HepG2 (cell line): ENCODE results near the gene STAMBPL1. TPM values are rescaled to one million over a fixed set of nuclear protein-coding genes. Genes with fewer than 3 reads are reported as not detected.

Experiments used
- ATAC-seq: fragments of 200-7000 bp; cut with Tn5 transposase; 3 replicates; pipeline ENCODE4 v1.9.1; 2020; ENCODE audit warnings: mild to moderate bottlenecking, moderate library complexity
- BruUV-seq: library from RNA; stranded (reverse); fragments of 400-500 nt; replicated peaks from 2 replicates; lab custom pipeline; 2021; lab: Mats Ljungman, UMichigan
- CTCF ChIA-PET: fragments of 300-600 bp; formaldehyde crosslinking; extraction: SDS; loops from one replicate; lab custom pipeline; 2021; ENCODE audit warnings: low total read pairs, inconsistent platforms, low intra/inter-chr PET ratio; lab: Yijun Ruan, JAX
- POLR2A ChIA-PET: fragments of 350-600 bp; sonication (Branson Sonifier 250); formaldehyde crosslinking; loops from one replicate; lab custom pipeline; 2020; ENCODE audit warnings: antibody characterized with exemption, inconsistent platforms; lab: Yijun Ruan, JAX
- DNase-seq: peaks from one replicate; pipeline ENCODE4 v3.0.0-alpha.2; 2015; ENCODE audit warnings: low spot score
- FAIRE-seq: peaks from 3 replicates; lab custom pipeline; 2011; peaks lifted over from hg19 to GRCh38; lab: Jason Lieb, UNC
- H2AFZ ChIP-seq: one replicate; pipeline ENCODE4 v1.6.1; 2011; ENCODE audit warnings: low read length, inconsistent platforms
- H3K27ac ChIP-seq: fragments of 300-600 bp; 3 replicates; pipeline ENCODE4 v1.8.0; 2011; ENCODE audit warnings: mixed run types, mild to moderate bottlenecking, mixed read lengths, low read length, inconsistent platforms; ENCODE audit not compliant: insufficient read depth; ENCODE audit errors: extremely low read length
- H3K27me3 ChIP-seq, 2 experiments: fragments of 200-600 bp in 1 of 2; 2 replicates in 1 of 2; 3 replicates in 1 of 2; pipeline versions ENCODE4 v1.6.0 to v1.8.0; 2011; ENCODE audit warnings: low read length in 2 of 2, mild to moderate bottlenecking in 2 of 2, moderate library complexity in 2 of 2, inconsistent platforms in 1 of 2; ENCODE audit not compliant: insufficient read depth in 2 of 2, control insufficient read depth in 1 of 2
- H3K36me3 ChIP-seq, 2 experiments: fragments of 200-600 bp in 1 of 2; replicated peaks in 1 of 2; 2 replicates in 1 of 2; 3 replicates in 1 of 2; pipeline versions ENCODE4 v1.5.1 to v1.8.0; 2011; ENCODE audit warnings: low read length in 2 of 2, inconsistent platforms in 1 of 2; ENCODE audit not compliant: insufficient read depth in 2 of 2, control insufficient read depth in 1 of 2
- H3K4me1 ChIP-seq: 2 replicates; pipeline ENCODE4 v1.5.1; 2012; ENCODE audit warnings: low read length, inconsistent platforms; ENCODE audit not compliant: insufficient read depth
- H3K4me2 ChIP-seq: 2 replicates; pipeline ENCODE4 v1.6.0; 2011; ENCODE audit warnings: low read depth, low read length, inconsistent platforms
- H3K4me3 ChIP-seq, 3 experiments: fragments of 200-600 bp in 1 of 3; sonication (generic), shearing (Covaris generic) in 1 of 3; replicated peaks in 1 of 3; 2 replicates each; pipeline ENCODE4 v1.5.1; 2011 to 2016; ENCODE audit warnings: low read length in 3 of 3, inconsistent platforms in 2 of 3, low read depth in 2 of 3, mild to moderate bottlenecking in 2 of 3, control low read depth in 1 of 3, mixed read lengths in 1 of 3; ENCODE audit not compliant: insufficient read depth in 1 of 3
- H3K79me2 ChIP-seq: one replicate; pipeline ENCODE4 v1.6.1; 2011; ENCODE audit warnings: low read length, inconsistent platforms; ENCODE audit not compliant: insufficient read depth
- H3K9ac ChIP-seq: 2 replicates; pipeline ENCODE4 v1.6.0; 2011; ENCODE audit warnings: mild to moderate bottlenecking, low read depth, low read length, inconsistent platforms; ENCODE audit not compliant: insufficient read depth
- H3K9me3 ChIP-seq: 2 replicates; pipeline ENCODE4 v1.5.1; 2012; ENCODE audit warnings: mild to moderate bottlenecking, low read length
- H4K20me1 ChIP-seq: 2 replicates; pipeline ENCODE4 v1.6.0; 2011; ENCODE audit warnings: inconsistent platforms, mild to moderate bottlenecking, low read length, moderate library complexity; ENCODE audit not compliant: insufficient read depth
- KIAA2018 ChIP-seq: sonication (generic); formaldehyde crosslinking; IDR thresholded peaks from 2 replicates; pipeline ENCODE4 v1.5.0; 2020; ENCODE audit warnings: mild to moderate bottlenecking, missing genetic modification reagents, borderline replicate concordance
- ZNF547 ChIP-seq: sonication (generic); formaldehyde crosslinking; IDR thresholded peaks from 2 replicates; pipeline ENCODE4 v1.5.1; 2020; ENCODE audit warnings: mild to moderate bottlenecking, missing genetic modification reagents
- ZSCAN22 ChIP-seq: sonication (generic); formaldehyde crosslinking; IDR thresholded peaks from 2 replicates; pipeline ENCODE4 v1.4.0; 2020; ENCODE audit warnings: mild to moderate bottlenecking, missing genetic modification reagents
- WGBS: methylation state at CpG from one replicate; pipeline ENCODE4 v1.1.6; 2017; ENCODE audit warnings: low lambda C conversion rate; 5-methylcytosine and 5-hydroxymethylcytosine counted together
- in situ Hi-C: cut with HindIII; loops from 2 replicates; pipeline ENCODE4 v1.10.0; 2017; ENCODE audit warnings: low pct_unique_long_range_greater_than_20kb; ENCODE audit not compliant: extremely low pct_ligation_motif_present
- intact Hi-C: fragments of 100-400 bp; cut with micrococcal nuclease; formaldehyde crosslinking; loops from one replicate; pipeline ENCODE4 v1.10.0; 2022; ENCODE audit not compliant: unreplicated experiment
- polyA plus RNA-seq, 8 experiments: library from polyadenylated mRNA; depleted of rRNA in 3 of 8; stranded (reverse) in 7 of 8; unstranded in 1 of 8; fragments of >200 nt; fragmentation: Illumina TruSeq in 4 of 8; extraction: Trizol in 4 of 8; gene quantifications; 2 replicates each; pipeline versions ENCODE4 v1.2.1 to v1.2.3, GENCODE V29; 2011 to 2016; ENCODE audit warnings: low read depth in 4 of 8, missing spikeins in 1 of 8, mixed read lengths in 1 of 8; ENCODE audit not compliant: insufficient read depth in 1 of 8
- total RNA-seq, 5 experiments: library from RNA; depleted of rRNA; stranded (reverse); fragments of >200 nt; fragmentation: Illumina TruSeq; extraction: Trizol; gene quantifications; 2 replicates each; pipeline ENCODE4 v1.2.3, GENCODE V29; 2016; ENCODE audit warnings: low read depth in 1 of 5

The STAMBPL1 gene
- total and polyA plus RNA-seq, 2 of the 13 experiments (the other 11 are each of a cell fraction or from before 2014, with no cell fraction given), result 1.4 to 1.5 TPM

- FAIRE-seq, result no peak
- H3K79me2 ChIP-seq, result no peaks in the 10 kb centered on the region
- intact Hi-C loops, result no loop called here
- TF ChIP-seq ZSCAN22 (CRISPR knock-in tag) (no peak), ZNF547 (CRISPR knock-in tag) (no peak)
- DNase-seq, result no peak
- no peak for ATAC-seq
- no peaks in the 10 kb centered on the region for H3K27me3 ChIP-seq
- no peak overlapping the region for H2AFZ ChIP-seq
- H3K9ac ChIP-seq, result no peak overlapping the region
- in situ Hi-C loops, result no loop called here
- no peaks in the 10 kb centered on the region for H3K9me3 ChIP-seq
- no peak overlapping the region for H3K4me3 ChIP-seq
- no TSS peak for BruUV-seq
- H3K4me2 ChIP-seq, result no peak overlapping the region
- H4K20me1 ChIP-seq, result no peaks in the 10 kb centered on the region
- WGBS, result 81% methylated on average over 3 of the region's 3 CpGs
- ChIA-PET POLR2A (no interaction called here), CTCF (no interaction called here)
- H3K36me3 ChIP-seq, result no peaks in the 10 kb centered on the region
- H3K4me1 ChIP-seq, result no peaks in the 10 kb centered on the region
- no peak overlapping the region for H3K27ac ChIP-seq
These were observed 70.1 kb downstream of the STAMBPL1 start for GRCh38 chr10:88949912-88950837.

GRCh38 chr10:88952647-88953111 lies 72.6 kb downstream of the STAMBPL1 start, which contains the start of gene ACTA2:
Gene ACTA2 (minus strand): TSS chr10:88952773. CDS start chr10:88948930, 3,843 bp downstream.
- no peak for FAIRE-seq
- Histone ChIP-seq H4K20me1 (no peaks in the 10 kb centered on the region), H3K27me3 (no peaks in the 10 kb centered on the region), H3K4me2 (no peak within 1 kb of the TSS), H3K36me3 (no peaks in the 10 kb centered on the region), H3K4me3 (no peak within 1 kb of the TSS), H3K79me2 (no peaks in the 10 kb centered on the region), H3K4me1 (peaks cover 13% of the 10 kb centered on the region), H2AFZ (no peak within 1 kb of the TSS), H3K9me3 (no peaks in the 10 kb centered on the region), H3K27ac (no peak within 1 kb of the TSS), H3K9ac (no peak within 1 kb of the TSS)
- TF ChIP-seq KIAA2018, result no peak
- in situ Hi-C loops, result no loop called here
- 84% methylated on average over 6 of the region's 8 CpGs for WGBS
- ChIA-PET POLR2A (no interaction called here), CTCF (no interaction called here)
- DNase-seq, result no peak
- BruUV-seq, result no TSS peak
- ATAC-seq, result no peak
- intact Hi-C loops, result no loop called here
